Measurements from ENCODE around the gene AJAP1.

Gene AJAP1

DNA sequence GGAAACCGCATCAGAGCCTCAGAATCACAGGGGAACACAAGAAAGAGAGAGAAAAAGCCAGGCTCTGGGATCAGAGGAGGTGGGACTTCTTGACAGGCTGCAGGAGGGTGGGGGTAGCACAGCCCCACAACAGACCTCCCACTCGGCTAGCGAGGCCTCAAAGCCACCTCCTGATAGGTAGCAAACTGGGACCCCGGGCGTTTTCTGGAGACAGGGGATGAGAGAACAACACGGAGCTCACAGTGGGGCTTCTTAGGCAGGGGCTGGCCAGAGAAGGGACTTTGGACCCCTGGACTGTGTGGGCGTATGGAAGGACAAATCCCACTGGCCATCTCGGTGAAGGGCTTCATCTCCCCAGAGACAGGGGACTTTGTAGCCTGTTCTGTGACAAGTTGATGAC, 116.3 kb downstream of the AJAP1 start (continued):
- TF ChIP-seq, protein P1, sequence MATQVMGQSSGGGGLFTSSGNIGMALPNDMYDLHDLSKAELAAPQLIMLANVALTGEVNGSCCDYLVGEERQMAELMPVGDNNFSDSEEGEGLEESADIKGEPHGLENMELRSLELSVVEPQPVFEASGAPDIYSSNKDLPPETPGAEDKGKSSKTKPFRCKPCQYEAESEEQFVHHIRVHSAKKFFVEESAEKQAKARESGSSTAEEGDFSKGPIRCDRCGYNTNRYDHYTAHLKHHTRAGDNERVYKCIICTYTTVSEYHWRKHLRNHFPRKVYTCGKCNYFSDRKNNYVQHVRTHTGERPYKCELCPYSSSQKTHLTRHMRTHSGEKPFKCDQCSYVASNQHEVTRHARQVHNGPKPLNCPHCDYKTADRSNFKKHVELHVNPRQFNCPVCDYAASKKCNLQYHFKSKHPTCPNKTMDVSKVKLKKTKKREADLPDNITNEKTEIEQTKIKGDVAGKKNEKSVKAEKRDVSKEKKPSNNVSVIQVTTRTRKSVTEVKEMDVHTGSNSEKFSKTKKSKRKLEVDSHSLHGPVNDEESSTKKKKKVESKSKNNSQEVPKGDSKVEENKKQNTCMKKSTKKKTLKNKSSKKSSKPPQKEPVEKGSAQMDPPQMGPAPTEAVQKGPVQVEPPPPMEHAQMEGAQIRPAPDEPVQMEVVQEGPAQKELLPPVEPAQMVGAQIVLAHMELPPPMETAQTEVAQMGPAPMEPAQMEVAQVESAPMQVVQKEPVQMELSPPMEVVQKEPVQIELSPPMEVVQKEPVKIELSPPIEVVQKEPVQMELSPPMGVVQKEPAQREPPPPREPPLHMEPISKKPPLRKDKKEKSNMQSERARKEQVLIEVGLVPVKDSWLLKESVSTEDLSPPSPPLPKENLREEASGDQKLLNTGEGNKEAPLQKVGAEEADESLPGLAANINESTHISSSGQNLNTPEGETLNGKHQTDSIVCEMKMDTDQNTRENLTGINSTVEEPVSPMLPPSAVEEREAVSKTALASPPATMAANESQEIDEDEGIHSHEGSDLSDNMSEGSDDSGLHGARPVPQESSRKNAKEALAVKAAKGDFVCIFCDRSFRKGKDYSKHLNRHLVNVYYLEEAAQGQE (tag by site-specific recombination; IDR thresholded peaks at IDR 0.05): no peak
- no peak for TF ChIP-seq ZNF223 (tag by site-specific recombination; IDR thresholded peaks at IDR 0.05)
- TF ChIP-seq, protein P2, sequence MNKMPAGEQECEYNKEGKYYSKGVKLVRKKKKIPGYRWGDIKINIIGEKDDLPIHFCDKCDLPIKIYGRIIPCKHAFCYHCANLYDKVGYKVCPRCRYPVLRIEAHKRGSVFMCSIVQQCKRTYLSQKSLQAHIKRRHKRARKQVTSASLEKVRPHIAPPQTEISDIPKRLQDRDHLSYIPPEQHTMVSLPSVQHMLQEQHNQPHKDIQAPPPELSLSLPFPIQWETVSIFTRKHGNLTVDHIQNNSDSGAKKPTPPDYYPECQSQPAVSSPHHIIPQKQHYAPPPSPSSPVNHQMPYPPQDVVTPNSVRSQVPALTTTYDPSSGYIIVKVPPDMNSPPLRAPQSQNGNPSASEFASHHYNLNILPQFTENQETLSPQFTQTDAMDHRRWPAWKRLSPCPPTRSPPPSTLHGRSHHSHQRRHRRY (tag by site-specific recombination; IDR thresholded peaks at IDR 0.05): no peak
- no peak for TF ChIP-seq ZNF544 (tag by site-specific recombination; IDR thresholded peaks at IDR 0.05)
- TF ChIP-seq ZNF677 (tag by site-specific recombination; IDR thresholded peaks at IDR 0.05): no peak
- TF ChIP-seq SP2 (tag by site-specific recombination; IDR thresholded peaks at IDR 0.05): no peak
- TF ChIP-seq ZNF211 (tag by site-specific recombination; IDR thresholded peaks at IDR 0.05; ENCODE audit: low read depth): no peak
- no peak for TF ChIP-seq ZNF416 (tag by site-specific recombination; IDR thresholded peaks at IDR 0.05)
- no peak for TF ChIP-seq ZNF16 (tag by site-specific recombination; IDR thresholded peaks at IDR 0.05; ENCODE audit: low read depth)
- TF ChIP-seq OVOL3 (tag by site-specific recombination; IDR thresholded peaks at IDR 0.05): no peak
- no peak for TF ChIP-seq ZNF174 (tag by site-specific recombination; IDR thresholded peaks at IDR 0.05)
- no peak for TF ChIP-seq ZNF521 (tag by site-specific recombination; IDR thresholded peaks at IDR 0.05)

DNA sequence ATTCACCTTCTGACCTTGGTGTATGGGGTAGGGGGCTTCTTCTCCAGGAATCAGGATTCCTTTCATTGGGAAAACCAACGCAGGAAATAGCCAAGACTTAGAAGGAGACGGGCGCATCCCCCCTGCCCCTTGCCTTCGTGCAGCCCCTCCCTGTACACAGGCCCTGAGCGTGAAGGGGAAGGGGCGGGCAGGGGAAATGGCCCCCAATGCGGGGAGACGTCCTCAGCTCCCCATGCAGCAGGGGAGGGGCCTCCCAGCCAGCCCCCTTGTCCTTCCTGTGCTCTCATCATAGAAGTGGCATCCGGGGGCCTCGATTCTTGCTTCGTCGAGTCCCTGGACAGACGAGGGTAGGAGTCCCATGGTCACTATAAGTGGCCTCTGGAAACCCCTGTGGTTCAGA, 116.9 kb downstream of the AJAP1 start:
- ChIA-PET CTCF (no interaction called here), POLR2A (no interaction called here)
- Histone ChIP-seq H3K36me3 (ENCODE audit: control insufficient read depth in 2 of 2, insufficient read depth in 1 of 2, low read length in 2 of 2) (no peaks in the 10 kb centered on the region), H3K9me3 (ENCODE audit: control insufficient read depth, insufficient read depth, low read depth, low read length) (no peaks in the 10 kb centered on the region), H3K4me3 (ENCODE audit: low read depth, low read length) (no peak overlapping the region), H3K4me1 (ENCODE audit: control insufficient read depth, insufficient read depth, low read length) (no peaks in the 10 kb centered on the region), H3K27ac (ENCODE audit: extremely low read depth, low read depth, low read length) (no peak overlapping the region)
- TF ChIP-seq ZFP41 (tag by site-specific recombination; IDR thresholded peaks at IDR 0.05; ENCODE audit: borderline replicate concordance) (no peak), ZSCAN16 (tag by site-specific recombination; IDR thresholded peaks at IDR 0.05) (no peak), KLF16 (tag by site-specific recombination; IDR thresholded peaks at IDR 0.05) (no peak), ZNF426 (tag by site-specific recombination; IDR thresholded peaks at IDR 0.05) (no peak), ZNF837 (tag by site-specific recombination; IDR thresholded peaks at IDR 0.05) (no peak), ZNF184 (tag by site-specific recombination; IDR thresholded peaks at IDR 0.05) (no peak), ZNF112 (tag by site-specific recombination; IDR thresholded peaks at IDR 0.05) (no peak), ZNF133 (tag by site-specific recombination; IDR thresholded peaks at IDR 0.05) (no peak), ZNF114 (tag by site-specific recombination; IDR thresholded peaks at IDR 0.05) (no peak), ZBTB21 (tag by site-specific recombination; IDR thresholded peaks at IDR 0.05) (no peak), ZSCAN23 (tag by site-specific recombination; IDR thresholded peaks at IDR 0.05) (no peak), ZXDB (tag by site-specific recombination; IDR thresholded peaks at IDR 0.05) (no peak), ZNF510 (tag by site-specific recombination; IDR thresholded peaks at IDR 0.05; ENCODE audit: insufficient replicate concordance) (no peak), ZNF530 (tag by site-specific recombination; IDR thresholded peaks at IDR 0.05; ENCODE audit: low read depth) (no peak), RBAK (tag by site-specific recombination; IDR thresholded peaks at IDR 0.05) (no peak), ZFHX2 (tag by site-specific recombination; conservative IDR thresholded peaks at IDR 0.05) (no peak), SP2 (tag by site-specific recombination; IDR thresholded peaks at IDR 0.05) (no peak), ZNF266 (tag by site-specific recombination; IDR thresholded peaks at IDR 0.05; ENCODE audit: low read depth) (no peak)
- TF ChIP-seq, protein P3, sequence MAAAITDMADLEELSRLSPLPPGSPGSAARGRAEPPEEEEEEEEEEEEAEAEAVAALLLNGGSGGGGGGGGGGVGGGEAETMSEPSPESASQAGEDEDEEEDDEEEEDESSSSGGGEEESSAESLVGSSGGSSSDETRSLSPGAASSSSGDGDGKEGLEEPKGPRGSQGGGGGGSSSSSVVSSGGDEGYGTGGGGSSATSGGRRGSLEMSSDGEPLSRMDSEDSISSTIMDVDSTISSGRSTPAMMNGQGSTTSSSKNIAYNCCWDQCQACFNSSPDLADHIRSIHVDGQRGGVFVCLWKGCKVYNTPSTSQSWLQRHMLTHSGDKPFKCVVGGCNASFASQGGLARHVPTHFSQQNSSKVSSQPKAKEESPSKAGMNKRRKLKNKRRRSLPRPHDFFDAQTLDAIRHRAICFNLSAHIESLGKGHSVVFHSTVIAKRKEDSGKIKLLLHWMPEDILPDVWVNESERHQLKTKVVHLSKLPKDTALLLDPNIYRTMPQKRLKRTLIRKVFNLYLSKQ (tag by site-specific recombination; IDR thresholded peaks at IDR 0.05; ENCODE audit: borderline replicate concordance): no peak
- TF ChIP-seq, protein P4, sequence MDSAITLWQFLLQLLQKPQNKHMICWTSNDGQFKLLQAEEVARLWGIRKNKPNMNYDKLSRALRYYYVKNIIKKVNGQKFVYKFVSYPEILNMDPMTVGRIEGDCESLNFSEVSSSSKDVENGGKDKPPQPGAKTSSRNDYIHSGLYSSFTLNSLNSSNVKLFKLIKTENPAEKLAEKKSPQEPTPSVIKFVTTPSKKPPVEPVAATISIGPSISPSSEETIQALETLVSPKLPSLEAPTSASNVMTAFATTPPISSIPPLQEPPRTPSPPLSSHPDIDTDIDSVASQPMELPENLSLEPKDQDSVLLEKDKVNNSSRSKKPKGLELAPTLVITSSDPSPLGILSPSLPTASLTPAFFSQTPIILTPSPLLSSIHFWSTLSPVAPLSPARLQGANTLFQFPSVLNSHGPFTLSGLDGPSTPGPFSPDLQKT (IDR thresholded peaks at IDR 0.05; ENCODE audit: borderline replicate concordance, low read depth, low read length): no peak
